SK-N-MC (cell line): Measurements from ENCODE around the gene GRAMD2B.

ENCODE experiments used
- EZH2 ChIP-seq: fragments of 200-600 bp; sonication (generic); IDR thresholded peaks from one replicate; pipeline ENCODE4 v1.6.1; 2017; ENCODE audit warnings: antibody characterized with exemption
- FOXP2 ChIP-seq: optimal IDR thresholded peaks from 2 replicates; pipeline ENCODE3; 2011; ENCODE audit warnings: mild to moderate bottlenecking, moderate library complexity; ENCODE audit not compliant: insufficient read depth; ENCODE audit errors: extremely low read length, control extremely low read depth
- POLR2AphosphoS5 ChIP-seq: IDR thresholded peaks from 2 replicates; pipeline ENCODE4 v1.6.1; 2012; ENCODE audit warnings: mild to moderate bottlenecking, low read depth, low read length, borderline replicate concordance

- TF ChIP-seq EZH2 (no peak), POLR2AphosphoS5 (no peak), FOXP2 (no peak)
These were observed 74.3 kb downstream of the GRAMD2B start for GRCh38 chr5:126497506-126497905.
